Ectodermal cell (in vitro differentiated cells): ENCODE measurements around the gene CFAP100.

Experiments
- H3K27ac ChIP-seq: 2 replicates; pipeline ENCODE4 v1.7.0; 2013; ENCODE audit warnings: mild to moderate bottlenecking, low read depth, low read length; ENCODE audit not compliant: insufficient read depth, poor library complexity, severe bottlenecking
- H3K27me3 ChIP-seq: 2 replicates; pipeline ENCODE4 v1.7.0; 2013; ENCODE audit warnings: mild to moderate bottlenecking, low read length; ENCODE audit not compliant: insufficient read depth, control insufficient read depth, poor library complexity, severe bottlenecking
- H3K36me3 ChIP-seq: one replicate; pipeline ENCODE4 v1.7.0; 2013; ENCODE audit warnings: low read length; ENCODE audit not compliant: control insufficient read depth, insufficient read depth
- H3K4me1 ChIP-seq: one replicate; pipeline ENCODE4 v1.7.0; 2013; ENCODE audit warnings: low read length; ENCODE audit not compliant: control insufficient read depth, insufficient read depth
- H3K4me3 ChIP-seq: 2 replicates; pipeline ENCODE4 v1.7.0; 2013; ENCODE audit warnings: low read depth, low read length, control low read depth; ENCODE audit not compliant: insufficient read depth
- H3K9me3 ChIP-seq: 2 replicates; pipeline ENCODE4 v1.7.0; 2013; ENCODE audit warnings: mild to moderate bottlenecking, low read length, moderate library complexity; ENCODE audit not compliant: control insufficient read depth
- WGBS, 2 experiments: methylation state at CpG; one replicate each; pipeline ENCODE4 v1.1.7; 2013; ENCODE audit warnings: missing lambda C conversion rate in 2 of 2; 5-methylcytosine and 5-hydroxymethylcytosine counted together

The CFAP100 gene

GRCh38 chr3:126357295-126358037 lies 37.2 kb upstream of the CFAP100 start, which contains the start of gene KLF15:
KLF15 (minus strand) TSS chr3:126357408; CDS start chr3:126352922, 4,486 bp downstream.
- Histone ChIP-seq H3K4me1 (peaks cover 7% of the 10 kb centered on the region), H3K27ac (no peak within 1 kb of the TSS), H3K27me3 (peaks cover 37% of the 10 kb centered on the region), H3K4me3 (peak within 1 kb of the TSS; percentile 65), H3K9me3 (no peaks in the 10 kb centered on the region), H3K36me3 (no peaks in the 10 kb centered on the region)
- WGBS, 2 experiments = 0% methylated on average over 86 of the region's 86 CpGs

- H3K27ac ChIP-seq = no peak overlapping the region
- 6% methylated on average over 11 of the region's 11 CpGs for WGBS, 2 experiments
- peaks cover 7% of the 10 kb centered on the region for H3K4me1 ChIP-seq
- peaks cover 37% of the 10 kb centered on the region for H3K27me3 ChIP-seq
- no peaks in the 10 kb centered on the region for H3K36me3 ChIP-seq
- H3K4me3 ChIP-seq = peak overlapping the region; percentile 65
- H3K9me3 ChIP-seq = no peaks in the 10 kb centered on the region
These were observed 36.5 kb upstream of the CFAP100 start for GRCh38 chr3:126358038-126358815.

- peaks cover 37% of the 10 kb centered on the region for H3K27me3 ChIP-seq
- H3K27ac ChIP-seq = no peak overlapping the region
- no peaks in the 10 kb centered on the region for H3K36me3 ChIP-seq
- 80% methylated on average over 3 of the region's 3 CpGs for WGBS, 2 experiments
- no peaks in the 10 kb centered on the region for H3K9me3 ChIP-seq
- no peak overlapping the region for H3K4me3 ChIP-seq
- H3K4me1 ChIP-seq = peaks cover 7% of the 10 kb centered on the region
These were observed 35.9 kb upstream of the CFAP100 start for GRCh38 chr3:126358816-126359181.

GRCh38 chr3:126360046-126360713 lies 34.5 kb upstream of the CFAP100 start:
- Histone ChIP-seq H3K4me3 (no peak overlapping the region), H3K4me1 (peaks cover 7% of the 10 kb centered on the region), H3K9me3 (no peaks in the 10 kb centered on the region), H3K36me3 (no peaks in the 10 kb centered on the region), H3K27ac (no peak overlapping the region), H3K27me3 (peaks cover 37% of the 10 kb centered on the region)
- 87 to 90% methylated on average over 3 of the region's 3 CpGs for WGBS, 2 experiments

GRCh38 chr3:126360714-126361060 lies 34.0 kb upstream of the CFAP100 start:
- Histone ChIP-seq H3K4me3 (no peak overlapping the region), H3K36me3 (no peaks in the 10 kb centered on the region), H3K4me1 (peaks cover 7% of the 10 kb centered on the region), H3K9me3 (no peaks in the 10 kb centered on the region), H3K27ac (no peak overlapping the region), H3K27me3 (peaks cover 37% of the 10 kb centered on the region)
- WGBS, 2 experiments = 89 to 91% methylated on average over 3 of the region's 3 CpGs

- H3K27ac ChIP-seq = no peak overlapping the region
- WGBS, 2 experiments = 89 to 93% methylated on average over 9 of the region's 9 CpGs
- H3K4me1 ChIP-seq = peaks cover 4% of the 10 kb centered on the region
- H3K9me3 ChIP-seq = no peaks in the 10 kb centered on the region
- H3K36me3 ChIP-seq = no peaks in the 10 kb centered on the region
- peaks cover 35% of the 10 kb centered on the region for H3K27me3 ChIP-seq
- no peak overlapping the region for H3K4me3 ChIP-seq
These were observed 33.5 kb upstream of the CFAP100 start for GRCh38 chr3:126361211-126361610.

- WGBS, 2 experiments = 91 to 95% methylated on average over 9 of the region's 9 CpGs
- H3K9me3 ChIP-seq = no peaks in the 10 kb centered on the region
- H3K36me3 ChIP-seq = no peaks in the 10 kb centered on the region
- no peaks in the 10 kb centered on the region for H3K4me1 ChIP-seq
- H3K4me3 ChIP-seq = no peak overlapping the region
- peaks cover 10% of the 10 kb centered on the region for H3K27me3 ChIP-seq
- H3K27ac ChIP-seq = no peak overlapping the region
These were observed 30.5 kb upstream of the CFAP100 start for GRCh38 chr3:126364130-126364695.

GRCh38 chr3:126364731-126365301 lies 29.9 kb upstream of the CFAP100 start:
- Histone ChIP-seq H3K4me1 (no peaks in the 10 kb centered on the region), H3K27ac (no peak overlapping the region)
- 85 to 91% methylated on average over 5 of the region's 5 CpGs for WGBS, 2 experiments

GRCh38 chr3:126365351-126366277 lies 29.1 kb upstream of the CFAP100 start:
- no peaks in the 10 kb centered on the region for H3K4me1 ChIP-seq
- no peak overlapping the region for H3K4me3 ChIP-seq
- no peaks in the 10 kb centered on the region for H3K27me3 ChIP-seq
- no peak overlapping the region for H3K27ac ChIP-seq
- WGBS, 2 experiments = 88 to 89% methylated on average over 11 of the region's 11 CpGs
- H3K36me3 ChIP-seq = no peaks in the 10 kb centered on the region
- H3K9me3 ChIP-seq = no peaks in the 10 kb centered on the region

More at GRCh38 chr3:126364731-126365301, 29.9 kb upstream of the CFAP100 start:
- Histone ChIP-seq H3K4me3 (no peak overlapping the region), H3K9me3 (no peaks in the 10 kb centered on the region), H3K27me3 (peaks cover 5% of the 10 kb centered on the region), H3K36me3 (no peaks in the 10 kb centered on the region)
